ENCODE measurements around the gene LRRC8B. TPM values are rescaled to one million over a fixed set of nuclear protein-coding genes. Genes with fewer than 3 reads are reported as not detected.

The LRRC8B gene
- total RNA-seq, 4 donors from 2014 or later: 7.0 to 10.5 (median 8.7) TPM

GRCh38 chr1:89641781-89642180, 117.2 kb downstream of the LRRC8B start:
- intact Hi-C loops (cut with DNase I; ENCODE audit: low total_unique reads) (no loop called here), in situ Hi-C loops (cut with MboI; ENCODE audit: low pct_ligation_motif_present in 1 of 4, low pct_unique_long_range_greater_than_20kb in 1 of 4, low sequenced_read_pairs in 3 of 4) (loop anchor here in 3 of 4 donors (25.0 kb wide), 2 partner anchors 121 to 346 kb away; partner anchors contain the start of gene ZNF326 (in 1 of the 3))
- DNase-seq: no peak
- Histone ChIP-seq H3K36me3 (no peaks in the 10 kb centered on the region), H3K9me3 (peaks cover 0 to 7% of the 10 kb centered on the region in 2 donors), H3K27me3 (no peaks in the 10 kb centered on the region), H3K4me3 (no peak overlapping the region), H3K27ac (no peak overlapping the region), H3K4me1 (no peaks in the 10 kb centered on the region)
- 88 to 89% methylated on average over 4 of the region's 4 CpGs for WGBS, 2 donors (ENCODE audit: low coverage in 1 of 2)
- TF ChIP-seq POLR2AphosphoS5 (IDR thresholded peaks at IDR 0.05): no peak
- TF ChIP-seq EP300 (IDR thresholded peaks at IDR 0.05; ENCODE audit: low read depth): no peak
- TF ChIP-seq, protein P1, sequence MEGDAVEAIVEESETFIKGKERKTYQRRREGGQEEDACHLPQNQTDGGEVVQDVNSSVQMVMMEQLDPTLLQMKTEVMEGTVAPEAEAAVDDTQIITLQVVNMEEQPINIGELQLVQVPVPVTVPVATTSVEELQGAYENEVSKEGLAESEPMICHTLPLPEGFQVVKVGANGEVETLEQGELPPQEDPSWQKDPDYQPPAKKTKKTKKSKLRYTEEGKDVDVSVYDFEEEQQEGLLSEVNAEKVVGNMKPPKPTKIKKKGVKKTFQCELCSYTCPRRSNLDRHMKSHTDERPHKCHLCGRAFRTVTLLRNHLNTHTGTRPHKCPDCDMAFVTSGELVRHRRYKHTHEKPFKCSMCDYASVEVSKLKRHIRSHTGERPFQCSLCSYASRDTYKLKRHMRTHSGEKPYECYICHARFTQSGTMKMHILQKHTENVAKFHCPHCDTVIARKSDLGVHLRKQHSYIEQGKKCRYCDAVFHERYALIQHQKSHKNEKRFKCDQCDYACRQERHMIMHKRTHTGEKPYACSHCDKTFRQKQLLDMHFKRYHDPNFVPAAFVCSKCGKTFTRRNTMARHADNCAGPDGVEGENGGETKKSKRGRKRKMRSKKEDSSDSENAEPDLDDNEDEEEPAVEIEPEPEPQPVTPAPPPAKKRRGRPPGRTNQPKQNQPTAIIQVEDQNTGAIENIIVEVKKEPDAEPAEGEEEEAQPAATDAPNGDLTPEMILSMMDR (IDR thresholded peaks at IDR 0.05): no peak
- TF ChIP-seq POLR2A (IDR thresholded peaks at IDR 0.05): no peak

DNA sequence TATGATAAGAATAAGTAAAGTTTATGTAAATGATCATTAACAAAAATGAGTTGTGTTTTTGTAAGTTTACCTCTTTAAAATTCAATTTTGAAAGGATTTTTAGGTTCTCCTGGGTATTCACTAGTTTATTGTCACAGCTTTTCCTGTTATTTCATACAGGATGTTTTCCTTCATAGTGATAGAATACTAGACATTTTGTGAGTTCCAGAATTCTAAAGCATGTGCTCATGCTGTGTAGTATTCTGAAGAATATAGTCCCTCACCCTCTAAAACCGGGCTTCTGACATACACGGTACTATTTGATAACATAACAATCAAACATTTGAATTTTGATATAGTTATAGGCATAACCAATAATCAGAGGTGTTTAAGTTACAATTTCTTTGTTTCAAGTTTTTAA, 118.9 kb downstream of the LRRC8B start:
- H3K27me3 ChIP-seq: no peaks in the 10 kb centered on the region
- H3K36me3 ChIP-seq: no peaks in the 10 kb centered on the region
- H3K4me1 ChIP-seq: no peaks in the 10 kb centered on the region
- peaks cover 0 to 7% of the 10 kb centered on the region in 2 donors for H3K9me3 ChIP-seq
- H3K4me3 ChIP-seq: no peak overlapping the region
- no peak overlapping the region for H3K27ac ChIP-seq
- intact Hi-C loops (cut with DNase I; ENCODE audit: low total_unique reads): no loop called here
- no peak for DNase-seq
- 95 to 100% methylated on average over 2 of the region's 2 CpGs for WGBS, 2 donors (ENCODE audit: low coverage in 1 of 2)
- TF ChIP-seq POLR2AphosphoS5 (IDR thresholded peaks at IDR 0.05) (no peak), POLR2A (IDR thresholded peaks at IDR 0.05) (no peak), EP300 (IDR thresholded peaks at IDR 0.05; ENCODE audit: low read depth) (no peak)
- TF ChIP-seq, protein P1 (IDR thresholded peaks at IDR 0.05): no peak
- in situ Hi-C loops (cut with MboI; ENCODE audit: low pct_ligation_motif_present in 1 of 4, low pct_unique_long_range_greater_than_20kb in 1 of 4, low sequenced_read_pairs in 3 of 4): loop anchor here in 3 of 4 donors (25.0 kb wide), 2 partner anchors 119 to 344 kb away; partner anchors contain the start of gene ZNF326 (in 1 of the 3)

GRCh38 chr1:89644119-89644814, 119.6 kb downstream of the LRRC8B start:
- H3K27ac ChIP-seq: no peak overlapping the region
- no peaks in the 10 kb centered on the region for H3K36me3 ChIP-seq
- no peaks in the 10 kb centered on the region for H3K4me1 ChIP-seq
- intact Hi-C loops (cut with DNase I; ENCODE audit: low total_unique reads) (no loop called here), in situ Hi-C loops (cut with MboI; ENCODE audit: low pct_ligation_motif_present in 1 of 4, low pct_unique_long_range_greater_than_20kb in 1 of 4, low sequenced_read_pairs in 3 of 4) (loop anchor here in 3 of 4 donors (25.0 kb wide), 2 partner anchors 118 to 343 kb away; partner anchors contain the start of gene ZNF326 (in 1 of the 3))
- no peak for DNase-seq
- no peak for TF ChIP-seq POLR2AphosphoS5 (IDR thresholded peaks at IDR 0.05)
- no peak for TF ChIP-seq POLR2A (IDR thresholded peaks at IDR 0.05)
- TF ChIP-seq, protein P1 (IDR thresholded peaks at IDR 0.05): no peak
- 84 to 98% methylated on average over 6 to 9 of the region's 9 CpGs for WGBS, 2 donors (ENCODE audit: low coverage in 1 of 2)
- H3K9me3 ChIP-seq: peaks cover 0 to 7% of the 10 kb centered on the region in 2 donors
- no peaks in the 10 kb centered on the region for H3K27me3 ChIP-seq
- no peak overlapping the region for H3K4me3 ChIP-seq

- peaks cover 0 to 7% of the 10 kb centered on the region in 2 donors for H3K9me3 ChIP-seq
- no peak overlapping the region for H3K27ac ChIP-seq
- intact Hi-C loops (cut with DNase I; ENCODE audit: low total_unique reads) (no loop called here), in situ Hi-C loops (cut with MboI; ENCODE audit: low pct_ligation_motif_present in 1 of 4, low pct_unique_long_range_greater_than_20kb in 1 of 4, low sequenced_read_pairs in 3 of 4) (loop anchor here in 3 of 4 donors (25.0 kb wide), 2 partner anchors 116 to 341 kb away; partner anchors contain the start of gene ZNF326 (in 1 of the 3))
- TF ChIP-seq EP300 (IDR thresholded peaks at IDR 0.05; ENCODE audit: low read depth) (no peak), POLR2AphosphoS5 (IDR thresholded peaks at IDR 0.05) (no peak), POLR2A (IDR thresholded peaks at IDR 0.05) (no peak)
- TF ChIP-seq, protein P1 (IDR thresholded peaks at IDR 0.05): no peak
- no peaks in the 10 kb centered on the region for H3K36me3 ChIP-seq
- no peaks in the 10 kb centered on the region for H3K4me1 ChIP-seq
- no peak for DNase-seq
- no peak overlapping the region for H3K4me3 ChIP-seq
- WGBS, 2 donors (ENCODE audit: low coverage in 1 of 2): 44 to 62% methylated on average over 1 of the region's 1 CpG
- H3K27me3 ChIP-seq: no peaks in the 10 kb centered on the region
These were observed 121.6 kb downstream of the LRRC8B start for GRCh38 chr1:89646259-89646658.

Other genes starting within 250 kb of the LRRC8B start
- not detected for gene GBP6, start 160.8 kb upstream of the LRRC8B start, total RNA-seq
- 1 to 10 TPM; 2.4 to 4.4 (median 2.7) TPM for gene LRRC8C, start 108.3 kb downstream of the LRRC8B start, total RNA-seq